Astrocyte of the spinal cord (primary cell): ENCODE measurements around the gene DRC7.
"Not testable (repeated sequence)": the region's sequence is repeated elsewhere in the genome, so short reads cannot be mapped to it uniquely, and the experiment has no call there.

Experiments used
- DNase-seq: peaks from one replicate; pipeline ENCODE4 v3.0.0; 2011; ENCODE audit warnings: low read depth, low spot score
- H3K4me3 ChIP-seq: 2 replicates; pipeline ENCODE4 v1.5.1; 2011; ENCODE audit warnings: low read depth, mild to moderate bottlenecking, low read length, moderate library complexity
- CTCF ChIP-seq: IDR thresholded peaks from 2 replicates; pipeline ENCODE4 v1.5.1; 2012; ENCODE audit warnings: low read depth, mild to moderate bottlenecking, low read length, inconsistent platforms
- in situ Hi-C: cut with HindIII; loops from 2 replicates; pipeline ENCODE4 v1.10.0; 2017; ENCODE audit warnings: low sequenced_read_pairs

Gene DRC7

GRCh38 chr16:57667048-57667525 is 27.5 kb upstream of the DRC7 start:
- TF ChIP-seq CTCF, result no peak
- no peak overlapping the region for H3K4me3 ChIP-seq
- DNase-seq, result no peak
- in situ Hi-C loops, result no loop called here

- no peak overlapping the region for H3K4me3 ChIP-seq
- in situ Hi-C loops, result no loop called here
- TF ChIP-seq CTCF, result peak; percentile 33
- peak; percentile 39 for DNase-seq
Measured at GRCh38 chr16:57667526-57668262, 26.9 kb upstream of the DRC7 start.

GRCh38 chr16:57668263-57668571 is 26.4 kb upstream of the DRC7 start, which contains the start of gene ADGRG3:
ADGRG3 (plus strand) TSS chr16:57668306; CDS start chr16:57668348, 42 bp downstream.
- in situ Hi-C loops, result no loop called here
- no peak for TF ChIP-seq CTCF
- no peak for DNase-seq
- H3K4me3 ChIP-seq, result no peak within 1 kb of the TSS

- TF ChIP-seq CTCF, result no peak
- in situ Hi-C loops, result no loop called here
- no peak overlapping the region for H3K4me3 ChIP-seq
- DNase-seq, result no peak
Measured at GRCh38 chr16:57668630-57669475, 25.8 kb upstream of the DRC7 start.

GRCh38 chr16:57669476-57670162 is 25.0 kb upstream of the DRC7 start:
- TF ChIP-seq CTCF, result no peak
- no peak overlapping the region for H3K4me3 ChIP-seq
- no peak for DNase-seq
- in situ Hi-C loops, result no loop called here

GRCh38 chr16:57670196-57670595 is 24.4 kb upstream of the DRC7 start:
- in situ Hi-C loops, result no loop called here
- no peak overlapping the region for H3K4me3 ChIP-seq
- no peak for DNase-seq
- TF ChIP-seq CTCF, result no peak

- H3K4me3 ChIP-seq, DNase-seq, in situ Hi-C loops: not testable (repeated sequence)
Measured at GRCh38 chr16:57671451-57671850, 23.2 kb upstream of the DRC7 start.
